ENCODE data around the gene DPAGT1. TPM values are rescaled to one million over a fixed set of nuclear protein-coding genes. Genes with fewer than 3 reads are reported as not detected.

Gene DPAGT1
- total and polyA plus RNA-seq, 2 of the 8 experiments (the other 6 are each of a cell fraction or from before 2014, with no cell fraction given), result 59.8 to 236 TPM

- TF ChIP-seq EZH2 (IDR thresholded peaks at IDR 0.05; ENCODE audit: low read depth, low read length, severe bottlenecking), result no peak
- no peak for TF ChIP-seq BRCA1 (IDR thresholded peaks at IDR 0.05; ENCODE audit: low read depth, low read length)
- no peak for TF ChIP-seq NANOG (IDR thresholded peaks at IDR 0.05; ENCODE audit: insufficient read depth, low read depth, low read length, poor library complexity, severe bottlenecking)
- TF ChIP-seq NRF1 (IDR thresholded peaks at IDR 0.05; ENCODE audit: low read depth, low read length), result no peak
- TF ChIP-seq BCL11A (IDR thresholded peaks at IDR 0.05; ENCODE audit: low read depth in 2 of 2, low read length in 2 of 2), result no peak
These were observed 50.1 kb downstream of the DPAGT1 start (continued) for GRCh38 chr11:119051440-119052162.
